Nephron progenitor cell (in vitro differentiated cells): ENCODE measurements around the gene IL6R.

ENCODE experiments used
- DNase-seq: peaks from one replicate; pipeline ENCODE4 v3.0.0; 2021
- H3K27ac Mint-ChIP-seq: 2 replicates; pipeline ENCODE4 v1.8.0; 2021; ENCODE audit warnings: mild to moderate bottlenecking, moderate library complexity, mixed read lengths
- H3K27me3 Mint-ChIP-seq: 2 replicates; pipeline ENCODE4 v1.8.0; 2021; ENCODE audit warnings: mild to moderate bottlenecking, low read depth, mixed read lengths; ENCODE audit not compliant: poor library complexity
- H3K36me3 Mint-ChIP-seq: 2 replicates; pipeline ENCODE4 v1.8.0; 2021; ENCODE audit warnings: low read depth, mixed read lengths
- H3K4me1 Mint-ChIP-seq: 2 replicates; pipeline ENCODE4 v1.8.0; 2021; ENCODE audit warnings: mixed read lengths
- H3K4me3 Mint-ChIP-seq: 2 replicates; pipeline ENCODE4 v1.8.0; 2021; ENCODE audit warnings: mild to moderate bottlenecking, moderate library complexity, mixed read lengths
- H3K9me3 Mint-ChIP-seq: 2 replicates; pipeline ENCODE4 v1.8.0; 2021; ENCODE audit warnings: mild to moderate bottlenecking, moderate library complexity, mixed read lengths
- TF ChIP-seq, protein P1 (sequence below): fragments of 200-600 bp; sonication (generic); IDR thresholded peaks from 2 replicates; pipeline ENCODE4 v1.5.0; 2021; ENCODE audit warnings: antibody characterized with exemption

IL6R gene

DNA sequence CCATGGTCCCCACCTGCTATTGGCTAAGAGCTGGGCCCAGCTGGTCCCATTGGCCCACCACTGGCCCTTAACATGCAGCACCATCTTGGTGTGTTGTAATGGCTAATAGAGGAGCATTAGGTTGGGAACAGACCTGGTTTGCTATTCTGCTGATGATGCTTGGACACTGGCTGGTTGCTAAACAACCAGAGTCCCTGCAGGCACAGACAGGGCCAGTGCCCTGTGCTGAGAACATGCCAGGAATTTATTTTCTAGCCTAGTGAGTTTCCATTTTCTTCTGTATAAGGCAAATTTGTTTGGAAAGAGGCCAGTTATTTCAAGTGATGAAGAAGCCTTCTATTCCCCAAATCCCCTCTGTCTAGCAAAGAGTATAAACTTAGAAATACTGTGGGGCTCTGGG lies 53.9 kb downstream of the IL6R start:
- peaks cover 14% of the 10 kb centered on the region for H3K4me1 Mint-ChIP-seq
- H3K27ac Mint-ChIP-seq = no peak overlapping the region
- DNase-seq = no peak
- no peaks in the 10 kb centered on the region for H3K36me3 Mint-ChIP-seq
- H3K27me3 Mint-ChIP-seq = peaks cover 4% of the 10 kb centered on the region
- TF ChIP-seq, protein P1, sequence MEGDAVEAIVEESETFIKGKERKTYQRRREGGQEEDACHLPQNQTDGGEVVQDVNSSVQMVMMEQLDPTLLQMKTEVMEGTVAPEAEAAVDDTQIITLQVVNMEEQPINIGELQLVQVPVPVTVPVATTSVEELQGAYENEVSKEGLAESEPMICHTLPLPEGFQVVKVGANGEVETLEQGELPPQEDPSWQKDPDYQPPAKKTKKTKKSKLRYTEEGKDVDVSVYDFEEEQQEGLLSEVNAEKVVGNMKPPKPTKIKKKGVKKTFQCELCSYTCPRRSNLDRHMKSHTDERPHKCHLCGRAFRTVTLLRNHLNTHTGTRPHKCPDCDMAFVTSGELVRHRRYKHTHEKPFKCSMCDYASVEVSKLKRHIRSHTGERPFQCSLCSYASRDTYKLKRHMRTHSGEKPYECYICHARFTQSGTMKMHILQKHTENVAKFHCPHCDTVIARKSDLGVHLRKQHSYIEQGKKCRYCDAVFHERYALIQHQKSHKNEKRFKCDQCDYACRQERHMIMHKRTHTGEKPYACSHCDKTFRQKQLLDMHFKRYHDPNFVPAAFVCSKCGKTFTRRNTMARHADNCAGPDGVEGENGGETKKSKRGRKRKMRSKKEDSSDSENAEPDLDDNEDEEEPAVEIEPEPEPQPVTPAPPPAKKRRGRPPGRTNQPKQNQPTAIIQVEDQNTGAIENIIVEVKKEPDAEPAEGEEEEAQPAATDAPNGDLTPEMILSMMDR = no peak
- no peaks in the 10 kb centered on the region for H3K9me3 Mint-ChIP-seq
- H3K4me3 Mint-ChIP-seq = no peak overlapping the region

DNA sequence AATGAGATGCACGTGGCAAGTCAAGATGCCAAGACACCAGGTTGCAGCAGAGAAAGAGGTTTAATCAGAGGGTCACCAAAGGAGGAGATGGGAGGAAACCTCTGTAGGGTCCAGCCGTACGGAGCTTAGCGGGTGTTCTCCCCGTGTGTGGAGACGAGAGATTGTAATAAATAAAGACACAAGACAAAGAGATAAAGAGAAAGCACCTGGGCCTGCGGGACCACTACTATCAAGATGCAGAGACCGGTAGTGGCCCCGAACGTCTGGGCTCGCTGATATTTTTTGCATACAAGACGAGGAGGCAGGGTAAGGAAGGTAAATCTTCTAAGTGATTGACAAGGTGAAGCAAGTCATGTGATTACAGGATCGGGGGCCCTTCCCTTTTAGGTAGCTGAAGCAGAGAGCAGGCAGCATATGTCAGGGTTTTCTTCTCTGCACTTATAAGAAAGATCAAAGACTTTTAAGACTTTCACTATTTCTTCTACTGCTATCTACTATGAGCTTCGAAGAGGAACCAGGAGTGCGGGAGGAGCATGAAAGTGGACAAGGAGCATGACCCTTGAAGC lies 55.6 kb downstream of the IL6R start:
- DNase-seq = no peak
- Mint-ChIP-seq H3K27me3 (peaks cover 8% of the 10 kb centered on the region), H3K4me3 (no peak overlapping the region), H3K9me3 (no peaks in the 10 kb centered on the region), H3K36me3 (no peaks in the 10 kb centered on the region), H3K27ac (no peak overlapping the region), H3K4me1 (peaks cover 17% of the 10 kb centered on the region)
- TF ChIP-seq, protein P1 = no peak

DNA sequence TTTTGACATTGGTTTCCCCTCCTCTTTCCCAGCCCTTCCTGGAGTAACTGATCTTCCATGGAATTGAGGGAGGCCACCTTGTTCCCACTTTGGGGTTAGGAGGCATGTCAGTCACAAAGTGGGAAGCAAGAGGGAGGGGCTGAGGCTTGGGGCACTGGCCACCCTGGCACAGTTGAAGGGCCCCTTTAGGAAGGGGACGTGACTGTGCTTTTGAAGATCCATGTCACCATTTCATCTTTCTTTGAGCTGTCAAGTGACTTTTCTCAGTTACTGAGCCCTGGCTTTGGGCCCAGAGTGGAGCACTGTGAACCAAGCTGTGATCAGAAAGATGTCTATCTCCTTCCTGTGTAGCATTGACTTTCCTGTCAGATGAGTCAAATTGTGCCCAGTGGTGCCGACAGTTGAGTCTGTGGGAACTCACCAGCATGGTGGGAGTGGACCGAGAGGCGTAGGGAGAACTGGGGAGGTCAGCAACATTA lies 58.4 kb downstream of the IL6R start:
- H3K4me1 Mint-ChIP-seq = peaks cover 41% of the 10 kb centered on the region
- H3K27ac Mint-ChIP-seq = no peak overlapping the region
- H3K36me3 Mint-ChIP-seq = no peaks in the 10 kb centered on the region
- H3K27me3 Mint-ChIP-seq = peaks cover 4% of the 10 kb centered on the region
- no peak overlapping the region for H3K4me3 Mint-ChIP-seq
- no peak for DNase-seq
- H3K9me3 Mint-ChIP-seq = no peaks in the 10 kb centered on the region
- TF ChIP-seq, protein P1 = no peak

DNA sequence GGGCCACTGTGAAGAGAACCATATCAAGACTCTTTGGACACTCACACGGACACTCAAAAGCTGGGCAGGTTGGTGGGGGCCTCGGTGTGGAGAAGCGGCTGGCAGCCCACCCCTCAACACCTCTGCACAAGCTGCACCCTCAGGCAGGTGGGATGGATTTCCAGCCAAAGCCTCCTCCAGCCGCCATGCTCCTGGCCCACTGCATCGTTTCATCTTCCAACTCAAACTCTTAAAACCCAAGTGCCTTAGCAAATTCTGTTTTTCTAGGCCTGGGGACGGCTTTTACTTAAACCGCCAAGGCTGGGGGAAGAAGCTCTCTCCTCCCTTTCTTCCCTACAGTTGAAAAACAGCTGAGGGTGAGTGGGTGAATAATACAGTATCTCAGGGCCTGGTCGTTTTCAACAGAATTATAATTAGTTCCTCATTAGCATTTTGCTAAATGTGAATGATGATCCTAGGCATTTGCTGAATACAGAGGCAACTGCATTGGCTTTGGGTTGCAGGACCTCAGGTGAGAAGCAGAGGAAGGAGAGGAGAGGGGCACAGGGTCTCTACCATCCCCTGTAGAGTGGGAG lies 60.6 kb downstream of the IL6R start:
- peak overlapping the region; percentile 28 for H3K4me3 Mint-ChIP-seq
- TF ChIP-seq, protein P1 = no peak
- no peak for DNase-seq
- no peaks in the 10 kb centered on the region for H3K9me3 Mint-ChIP-seq
- peaks cover 4% of the 10 kb centered on the region for H3K27me3 Mint-ChIP-seq
- peaks cover 46% of the 10 kb centered on the region for H3K4me1 Mint-ChIP-seq
- no peaks in the 10 kb centered on the region for H3K36me3 Mint-ChIP-seq
- no peak overlapping the region for H3K27ac Mint-ChIP-seq

DNA sequence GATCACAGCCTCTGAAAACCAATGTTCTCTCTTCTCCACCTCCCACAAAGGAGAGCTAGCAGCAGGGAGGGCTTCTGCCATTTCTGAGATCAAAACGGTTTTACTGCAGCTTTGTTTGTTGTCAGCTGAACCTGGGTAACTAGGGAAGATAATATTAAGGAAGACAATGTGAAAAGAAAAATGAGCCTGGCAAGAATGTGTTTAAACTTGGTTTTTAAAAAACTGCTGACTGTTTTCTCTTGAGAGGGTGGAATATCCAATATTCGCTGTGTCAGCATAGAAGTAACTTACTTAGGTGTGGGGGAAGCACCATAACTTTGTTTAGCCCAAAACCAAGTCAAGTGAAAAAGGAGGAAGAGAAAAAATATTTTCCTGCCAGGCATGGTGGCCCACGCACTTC lies 61.1 kb downstream of the IL6R start:
- Mint-ChIP-seq H3K9me3 (no peaks in the 10 kb centered on the region), H3K27ac (no peak overlapping the region), H3K36me3 (no peaks in the 10 kb centered on the region), H3K4me3 (peak overlapping the region; percentile 28), H3K27me3 (peaks cover 4% of the 10 kb centered on the region), H3K4me1 (peaks cover 42% of the 10 kb centered on the region)
- DNase-seq = no peak
- TF ChIP-seq, protein P1 = no peak

DNA sequence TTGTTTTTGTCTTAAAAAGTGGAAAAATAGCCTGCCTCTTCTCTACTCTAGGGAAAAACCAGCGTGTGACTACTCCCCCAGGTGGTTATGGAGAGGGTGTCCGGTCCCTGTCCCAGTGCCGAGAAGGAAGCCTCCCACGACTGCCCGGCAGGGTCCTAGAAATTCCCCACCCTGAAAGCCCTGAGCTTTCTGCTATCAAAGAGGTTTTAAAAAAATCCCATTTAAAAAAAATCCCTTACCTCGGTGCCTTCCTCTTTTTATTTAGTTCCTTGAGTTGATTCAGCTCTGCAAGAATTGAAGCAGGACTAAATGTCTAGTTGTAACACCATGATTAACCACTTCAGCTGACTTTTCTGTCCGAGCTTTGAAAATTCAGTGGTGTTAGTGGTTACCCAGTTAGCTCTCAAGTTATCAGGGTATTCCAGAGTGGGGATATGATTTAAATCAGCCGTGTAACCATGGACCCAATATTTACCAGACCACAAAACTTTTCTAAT lies 61.8 kb downstream of the IL6R start:
- no peak for DNase-seq
- no peak overlapping the region for H3K4me3 Mint-ChIP-seq
- H3K9me3 Mint-ChIP-seq = no peaks in the 10 kb centered on the region
- peaks cover 7% of the 10 kb centered on the region for H3K27me3 Mint-ChIP-seq
- H3K36me3 Mint-ChIP-seq = no peaks in the 10 kb centered on the region
- peak overlapping the region; percentile 61 for H3K27ac Mint-ChIP-seq
- TF ChIP-seq, protein P1 = peak; percentile 15
- H3K4me1 Mint-ChIP-seq = peaks cover 42% of the 10 kb centered on the region
